Middle frontal gyrus (tissue), 1 donor: ENCODE results near the gene TRMT2A.

ENCODE experiments used
- DNase-seq: peaks from one replicate; pipeline ENCODE4 v3.0.0-alpha.2; 2015; ENCODE audit warnings: low spot score; ENCODE audit errors: extremely low spot score

TRMT2A gene

GRCh38 chr22:20121856-20122415 lies 4.9 kb upstream of the TRMT2A start:
- no peak for DNase-seq

GRCh38 chr22:20118300-20119020 lies 1.4 kb upstream of the TRMT2A start:
- DNase-seq, result no peak

GRCh38 chr22:20117633-20118299 lies 740 bp upstream of the TRMT2A start:
- no peak for DNase-seq

GRCh38 chr22:20116376-20116950 lies 563 bp downstream of the TRMT2A start:
- no peak for DNase-seq

GRCh38 chr22:20115691-20116375 lies 1.2 kb downstream of the TRMT2A start, which contains the start of gene RANBP1:
Gene RANBP1 (plus strand): TSS chr22:20116104. CDS start chr22:20116185, 81 bp downstream.
- DNase-seq, result no peak

- DNase-seq, result no peak
Measured at GRCh38 chr22:20114506-20115475, 2.2 kb downstream of the TRMT2A start.

GRCh38 chr22:20113551-20114310 lies 3.3 kb downstream of the TRMT2A start:
- no peak for DNase-seq

- DNase-seq, result no peak
Measured at GRCh38 chr22:20112623-20113511, 4.2 kb downstream of the TRMT2A start.

GRCh38 chr22:20111689-20112622 lies 5.1 kb downstream of the TRMT2A start:
- DNase-seq, result no peak

GRCh38 chr22:20111045-20111688 lies 5.9 kb downstream of the TRMT2A start:
- no peak for DNase-seq

GRCh38 chr22:20110359-20110985 lies 6.6 kb downstream of the TRMT2A start:
- no peak for DNase-seq

- DNase-seq, result no peak
Measured at GRCh38 chr22:20109411-20110358, 7.3 kb downstream of the TRMT2A start.

- DNase-seq, result no peak
Measured at GRCh38 chr22:20108757-20109230, 8.2 kb downstream of the TRMT2A start.

- DNase-seq, result no peak
Measured at GRCh38 chr22:20107951-20108756, 8.9 kb downstream of the TRMT2A start.
